ENCODE results near the gene DOLPP1.
"Not testable (repeated sequence)": the region's sequence is repeated elsewhere in the genome, so short reads cannot be mapped to it uniquely, and the experiment has no call there.

The DOLPP1 gene

DNA sequence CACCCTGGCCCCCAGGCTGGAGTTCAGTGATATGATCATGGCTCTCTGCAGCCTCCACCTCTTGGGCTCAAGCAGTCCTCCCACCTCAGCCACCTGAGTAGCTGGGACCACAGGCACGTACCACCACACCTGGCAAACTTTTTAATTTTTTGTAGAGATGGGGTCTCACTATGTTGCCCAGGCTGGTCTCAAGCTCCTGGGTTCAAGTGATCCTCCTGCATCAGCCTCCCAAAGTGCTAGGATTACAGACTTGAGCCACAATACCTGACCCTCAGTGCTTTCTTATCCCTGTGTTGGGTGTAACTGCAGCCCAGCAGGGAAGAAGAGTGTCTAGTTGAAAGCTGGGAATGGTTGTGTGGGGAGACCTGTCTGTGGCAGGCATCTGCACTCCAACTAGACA is 41.2 kb downstream of the DOLPP1 start:
- TF ChIP-seq, protein P1, sequence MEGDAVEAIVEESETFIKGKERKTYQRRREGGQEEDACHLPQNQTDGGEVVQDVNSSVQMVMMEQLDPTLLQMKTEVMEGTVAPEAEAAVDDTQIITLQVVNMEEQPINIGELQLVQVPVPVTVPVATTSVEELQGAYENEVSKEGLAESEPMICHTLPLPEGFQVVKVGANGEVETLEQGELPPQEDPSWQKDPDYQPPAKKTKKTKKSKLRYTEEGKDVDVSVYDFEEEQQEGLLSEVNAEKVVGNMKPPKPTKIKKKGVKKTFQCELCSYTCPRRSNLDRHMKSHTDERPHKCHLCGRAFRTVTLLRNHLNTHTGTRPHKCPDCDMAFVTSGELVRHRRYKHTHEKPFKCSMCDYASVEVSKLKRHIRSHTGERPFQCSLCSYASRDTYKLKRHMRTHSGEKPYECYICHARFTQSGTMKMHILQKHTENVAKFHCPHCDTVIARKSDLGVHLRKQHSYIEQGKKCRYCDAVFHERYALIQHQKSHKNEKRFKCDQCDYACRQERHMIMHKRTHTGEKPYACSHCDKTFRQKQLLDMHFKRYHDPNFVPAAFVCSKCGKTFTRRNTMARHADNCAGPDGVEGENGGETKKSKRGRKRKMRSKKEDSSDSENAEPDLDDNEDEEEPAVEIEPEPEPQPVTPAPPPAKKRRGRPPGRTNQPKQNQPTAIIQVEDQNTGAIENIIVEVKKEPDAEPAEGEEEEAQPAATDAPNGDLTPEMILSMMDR (IDR thresholded peaks at IDR 0.05; ENCODE audit: low read depth, low read length): no peak
- DNase-seq (ENCODE audit: extremely low read depth, low read depth): no peak

DNA sequence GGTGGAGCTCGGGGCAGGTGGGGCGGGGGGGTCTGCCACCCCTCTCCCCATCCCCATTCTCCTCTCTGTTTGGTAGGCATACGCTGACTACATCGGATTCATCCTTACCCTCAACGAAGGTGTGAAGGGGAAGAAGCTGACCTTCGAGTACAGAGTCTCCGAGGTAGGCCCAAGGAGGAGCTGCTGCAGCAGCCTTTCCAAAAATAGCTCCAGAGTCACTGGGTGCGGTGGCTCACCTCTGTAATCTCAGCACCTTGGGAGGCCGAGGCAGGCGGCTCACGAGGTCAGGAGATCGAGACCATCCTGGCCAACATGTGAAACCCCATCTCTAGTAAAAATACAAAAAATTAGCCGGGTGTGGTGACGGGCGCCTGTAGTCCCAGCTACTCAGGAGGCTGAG is 42.1 kb downstream of the DOLPP1 start:
- not testable (repeated sequence) for DNase-seq (ENCODE audit: extremely low read depth, low read depth)

DNA sequence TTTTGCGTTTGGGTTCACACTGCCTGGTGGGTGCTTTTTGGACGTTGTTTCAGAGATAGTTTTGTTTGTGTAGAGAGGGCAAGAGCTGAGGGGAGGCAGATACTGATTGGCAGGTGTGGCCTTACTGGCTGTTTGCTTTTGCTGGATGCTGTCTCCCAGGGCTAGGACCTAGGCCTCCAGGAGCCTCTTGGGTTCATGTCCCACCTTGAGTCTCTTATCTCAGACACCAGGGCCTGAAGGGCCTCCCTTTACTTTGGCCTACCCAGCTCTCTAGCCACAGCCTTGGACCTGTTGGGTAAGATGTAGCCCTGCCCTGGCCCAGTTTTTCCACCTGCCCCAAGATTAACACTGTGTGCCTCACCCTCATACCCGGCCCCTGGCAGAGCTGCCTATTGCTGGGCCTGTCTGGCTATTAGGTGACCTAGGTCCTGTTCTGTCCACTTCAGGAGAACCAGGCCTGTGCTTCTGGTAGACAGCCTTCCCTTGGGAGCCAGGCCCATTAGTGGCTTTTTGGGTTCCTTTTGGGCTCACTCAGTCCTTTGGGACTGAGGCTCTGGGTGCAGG is 43.7 kb downstream of the DOLPP1 start:
- TF ChIP-seq, protein P1 (IDR thresholded peaks at IDR 0.05; ENCODE audit: low read depth, low read length): no peak

DNA sequence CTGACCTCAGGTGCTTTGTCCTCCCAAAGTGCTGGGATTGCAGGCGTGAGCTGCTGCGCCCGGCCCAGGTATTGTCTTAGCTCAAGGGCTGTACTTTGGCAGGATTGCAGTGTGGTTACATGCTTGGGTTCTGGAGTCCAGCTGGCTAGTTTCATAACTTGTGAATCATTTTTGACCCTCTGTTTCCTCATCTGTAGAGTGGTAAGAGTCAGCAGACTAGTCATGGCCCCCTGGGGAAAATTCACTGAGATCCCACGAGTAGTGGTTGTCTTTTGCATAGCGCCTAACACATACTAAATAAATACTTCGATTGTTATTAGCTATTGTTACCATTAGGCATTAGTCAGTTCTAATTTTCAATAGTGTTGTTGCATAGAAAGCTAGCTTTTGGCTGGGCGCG is 44.6 kb downstream of the DOLPP1 start:
- TF ChIP-seq, protein P1 (IDR thresholded peaks at IDR 0.05; ENCODE audit: low read depth, low read length): no peak
- DNase-seq (ENCODE audit: extremely low read depth, low read depth): no peak

More for the DNA sequence above, 43.7 kb downstream of the DOLPP1 start:
- no peak for DNase-seq (ENCODE audit: extremely low read depth, low read depth)

DNA sequence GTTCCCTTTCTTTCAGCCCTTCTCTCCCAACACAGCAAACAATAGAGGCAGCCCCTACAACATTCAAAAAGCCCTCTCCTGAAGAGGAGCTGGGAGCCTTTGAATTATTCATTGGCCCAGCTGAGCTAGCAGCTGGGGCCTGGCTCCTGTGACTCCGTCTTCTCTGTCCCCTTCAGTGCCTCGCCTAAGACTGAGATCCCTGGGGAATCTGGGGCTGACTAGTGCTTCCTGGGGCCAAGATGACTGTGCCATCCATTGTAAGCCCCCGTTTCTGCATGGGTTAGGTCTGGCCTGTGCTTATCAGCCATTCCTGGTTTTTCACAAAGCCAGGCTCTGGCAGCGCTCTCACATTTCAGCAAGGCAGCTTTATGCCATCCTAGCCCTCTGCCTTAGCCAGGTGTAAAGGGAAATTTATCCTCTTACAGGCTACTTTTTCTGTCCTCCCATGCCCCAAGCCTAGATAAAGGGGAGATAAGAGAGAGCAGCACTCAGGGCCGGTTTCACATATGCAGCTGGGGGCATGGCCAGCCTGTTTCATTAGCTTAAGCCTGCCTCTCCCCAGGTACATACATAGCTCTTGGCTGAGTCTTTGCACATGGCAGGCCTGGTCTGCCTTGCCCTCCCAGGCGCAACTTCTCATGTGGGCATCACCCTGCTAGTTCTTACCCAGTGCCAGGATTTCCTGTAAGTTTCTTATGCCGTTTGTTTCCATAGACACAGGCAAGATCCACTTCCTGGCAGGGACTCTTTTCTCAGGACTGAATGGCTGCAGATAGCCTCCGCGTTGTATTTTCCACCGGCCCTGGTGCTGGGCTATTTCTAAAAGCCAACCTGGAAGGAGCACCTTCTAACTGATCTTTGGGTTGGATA is 46.1 kb downstream of the DOLPP1 start:
- no peak for DNase-seq (ENCODE audit: extremely low read depth, low read depth)
- TF ChIP-seq, protein P1 (IDR thresholded peaks at IDR 0.05; ENCODE audit: low read depth, low read length): no peak

DNA sequence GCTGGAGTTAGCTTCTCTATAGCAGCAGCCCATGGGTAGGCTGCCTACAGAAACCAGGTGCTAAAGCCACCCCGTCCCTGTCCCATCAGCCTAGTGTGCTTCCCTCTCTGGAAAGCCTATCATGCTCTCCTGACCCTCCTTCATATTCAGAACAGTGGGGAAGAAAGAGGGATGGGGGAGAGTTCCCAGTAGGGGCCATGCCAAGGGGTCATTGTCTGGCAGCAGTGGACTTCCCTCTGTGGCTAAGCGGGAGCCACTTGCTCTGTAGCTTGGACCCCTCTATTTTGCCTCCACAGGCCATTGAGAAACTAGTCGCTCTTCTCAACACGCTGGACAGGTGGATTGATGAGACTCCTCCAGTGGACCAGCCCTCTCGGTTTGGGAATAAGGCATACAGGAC is 47.8 kb downstream of the DOLPP1 start:
- no peak for DNase-seq (ENCODE audit: extremely low read depth, low read depth)
- TF ChIP-seq, protein P1 (IDR thresholded peaks at IDR 0.05; ENCODE audit: low read depth, low read length): no peak

DNA sequence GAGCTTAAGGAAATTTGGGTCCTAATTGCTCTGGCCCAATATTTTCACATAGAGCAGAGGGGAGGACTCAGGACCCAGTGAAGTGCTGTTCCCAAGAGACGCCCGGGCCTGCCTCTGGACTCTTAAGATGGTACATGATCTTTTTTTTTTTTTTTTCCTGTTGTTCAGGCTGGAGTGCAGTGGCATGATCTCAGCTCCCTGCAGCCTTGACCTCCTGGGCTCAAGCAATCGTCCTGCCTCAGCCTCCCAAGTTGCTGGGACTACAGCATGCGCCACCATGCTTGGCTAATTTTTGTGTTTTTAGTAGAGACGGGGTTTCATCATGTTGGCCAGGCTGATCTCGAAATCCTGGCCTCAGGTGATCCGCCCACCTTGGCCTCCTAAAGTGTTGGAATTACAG is 49.4 kb downstream of the DOLPP1 start:
- not testable (repeated sequence) for DNase-seq (ENCODE audit: extremely low read depth, low read depth)

DNA sequence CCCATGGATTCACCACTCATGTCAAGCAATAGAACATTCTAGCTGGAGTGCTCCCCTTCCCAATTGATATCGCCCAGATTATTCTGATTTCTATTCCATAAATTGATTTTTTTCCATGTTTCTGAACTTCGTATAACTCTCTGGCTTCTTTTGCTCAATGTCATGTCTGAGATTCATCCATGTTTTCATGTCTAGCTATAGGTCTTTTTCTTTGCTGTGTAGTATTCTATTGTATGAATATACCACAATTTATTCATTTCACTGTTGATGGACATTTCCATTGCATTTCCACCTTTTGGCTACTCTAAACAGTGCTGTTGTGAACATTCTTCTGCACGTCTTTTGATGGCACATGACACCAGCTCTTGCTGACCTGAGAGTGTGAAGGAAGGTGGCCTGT is 49.9 kb downstream of the DOLPP1 start:
- DNase-seq (ENCODE audit: extremely low read depth, low read depth): no peak

More for the DNA sequence above, 49.9 kb downstream of the DOLPP1 start:
- TF ChIP-seq, protein P1 (IDR thresholded peaks at IDR 0.05; ENCODE audit: low read depth, low read length): no peak

All from AG09319 (cell line).